Inflammatory macrophage treated with lipopolysaccharide for 4 hours (primary cell): ENCODE data around the gene AP4E1.
A peak's percentile ranks its signal among the peaks of the same experiment; 100 is the strongest.
"Not testable (repeated sequence)": the region's sequence is repeated elsewhere in the genome, so short reads cannot be mapped to it uniquely, and the experiment has no call there.

Experiments
- DNase-seq: peaks from one replicate; pipeline ENCODE4 v3.0.0-alpha.2; 2020

Gene AP4E1

DNA sequence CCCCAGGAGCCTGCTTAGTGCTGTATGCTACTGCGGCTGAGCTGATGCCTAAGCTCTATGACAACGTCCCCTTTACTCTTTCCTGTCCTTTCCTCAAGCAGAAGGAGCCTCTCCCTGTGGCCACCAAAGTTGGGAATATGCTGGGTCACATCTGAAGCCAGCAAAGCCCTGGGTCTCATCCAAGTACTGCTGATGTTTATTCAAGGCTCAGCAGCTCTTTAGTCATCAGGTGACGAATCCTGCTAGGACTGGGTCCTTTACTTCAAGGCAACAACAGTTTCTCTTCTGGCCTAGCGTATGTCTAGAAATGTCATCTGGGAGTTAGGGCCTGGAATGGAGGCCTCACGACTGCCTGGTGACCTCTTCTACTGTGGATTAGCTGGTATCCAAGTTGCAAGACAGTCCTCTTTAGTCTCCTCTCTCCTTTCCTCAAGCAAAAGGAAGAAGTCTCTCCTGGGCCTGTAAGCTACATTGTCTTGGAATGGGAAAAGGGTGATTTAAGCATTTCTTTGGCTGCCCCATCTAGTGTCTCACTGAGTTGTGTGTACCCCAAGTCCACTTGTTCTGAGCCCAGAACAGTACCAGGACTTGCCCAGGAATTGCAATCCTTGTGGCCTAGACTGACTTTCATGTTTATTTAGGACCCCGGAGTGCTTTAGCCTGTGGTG, 122.3 kb downstream of the AP4E1 start:
- DNase-seq: no peak

DNA sequence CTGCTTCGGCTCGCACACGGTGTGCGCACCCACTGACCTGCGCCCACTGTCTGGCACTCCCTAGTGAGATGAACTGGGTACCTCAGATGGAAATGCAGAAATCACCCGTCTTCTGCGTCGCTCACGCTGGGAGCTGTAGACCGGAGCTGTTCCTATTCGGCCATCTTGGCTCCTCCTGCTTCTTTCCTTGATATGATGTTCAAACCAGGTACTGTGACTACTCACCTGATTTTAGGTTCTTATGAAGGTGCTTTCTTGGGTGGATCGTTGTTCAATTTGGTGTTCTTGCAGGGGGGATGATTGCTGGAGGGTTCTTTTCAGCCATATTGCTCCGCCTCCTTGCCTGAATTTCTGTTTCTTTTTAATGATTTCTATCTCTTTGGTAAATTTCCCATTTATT, 129.0 kb downstream of the AP4E1 start:
- DNase-seq: not testable (repeated sequence)

DNA sequence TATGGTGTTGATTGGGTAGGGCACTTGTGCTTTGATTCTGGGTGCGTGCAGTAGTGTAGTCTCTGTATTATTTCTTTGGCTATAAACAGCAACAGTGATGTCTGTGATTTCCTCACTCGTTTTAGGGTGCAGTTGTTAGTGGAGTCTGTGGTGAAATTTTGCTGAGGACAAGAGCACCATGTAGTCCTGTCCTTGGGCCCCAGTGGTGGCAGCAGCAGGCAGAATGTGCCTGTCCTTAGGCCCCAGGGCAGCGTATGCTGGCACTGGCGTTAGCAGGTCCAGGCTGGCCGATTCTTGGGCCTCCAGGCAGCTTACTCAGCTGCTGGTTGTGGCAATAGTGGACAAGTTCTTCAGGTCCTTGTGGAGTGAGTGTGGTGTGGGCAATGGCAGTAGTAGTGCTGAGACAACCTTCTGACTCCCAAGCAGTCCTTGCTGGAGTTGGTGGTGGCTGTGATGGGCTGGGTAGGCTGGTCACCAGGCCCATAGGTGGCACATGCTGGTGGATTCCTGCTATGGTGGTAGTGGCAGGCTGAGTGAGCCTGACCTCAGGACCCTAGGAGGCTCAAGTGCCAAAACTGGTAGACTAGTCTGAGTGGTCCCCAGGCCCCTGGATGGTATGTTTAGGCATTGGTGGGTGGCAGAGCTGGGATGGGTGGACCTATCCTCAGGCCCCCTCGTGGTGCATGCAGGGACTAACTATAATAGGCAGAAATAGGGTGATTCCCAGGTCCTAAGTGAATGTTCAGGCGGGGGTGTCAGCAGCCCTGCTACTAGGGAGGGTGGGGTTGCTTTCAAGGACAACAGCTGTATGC, 129.9 kb downstream of the AP4E1 start:
- DNase-seq: no peak

- no peak for DNase-seq
These were observed 130.5 kb downstream of the AP4E1 start for GRCh38 chr15:51038974-51039319.

GRCh38 chr15:51044037-51044727, 135.7 kb downstream of the AP4E1 start:
- no peak for DNase-seq

GRCh38 chr15:51046016-51046415, 137.5 kb downstream of the AP4E1 start:
- DNase-seq: no peak

DNA sequence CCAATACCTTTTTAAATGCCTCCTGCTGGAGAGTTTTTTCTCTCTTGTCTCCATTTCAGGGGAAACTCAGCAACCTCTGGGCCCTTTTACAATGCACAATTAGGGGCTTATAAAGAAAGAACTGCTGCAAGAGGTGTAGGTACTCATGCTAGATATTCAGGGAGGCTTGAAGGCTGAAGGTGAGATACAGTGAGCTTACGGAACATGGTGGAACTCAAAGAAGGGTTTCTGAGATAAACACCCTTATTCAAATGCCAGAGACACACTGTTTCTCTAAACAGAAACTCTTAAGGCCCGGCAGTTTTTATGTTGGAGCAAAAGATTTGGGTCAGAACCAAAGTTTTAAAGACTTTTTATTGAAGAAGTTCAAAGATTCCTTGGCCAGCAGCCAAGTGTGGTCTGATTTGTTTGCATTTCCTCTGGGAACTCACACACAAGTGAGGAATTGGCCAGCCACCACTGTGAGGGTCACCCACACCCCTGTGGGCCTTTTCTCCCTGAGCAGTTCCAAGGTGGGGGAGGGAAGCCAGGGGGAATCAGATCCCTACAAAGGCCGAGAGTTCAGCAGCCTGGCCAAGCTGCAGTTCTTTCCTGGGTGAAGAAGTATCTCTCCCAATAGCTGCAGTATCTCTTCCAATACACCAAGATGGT, 138.4 kb downstream of the AP4E1 start:
- no peak for DNase-seq

DNA sequence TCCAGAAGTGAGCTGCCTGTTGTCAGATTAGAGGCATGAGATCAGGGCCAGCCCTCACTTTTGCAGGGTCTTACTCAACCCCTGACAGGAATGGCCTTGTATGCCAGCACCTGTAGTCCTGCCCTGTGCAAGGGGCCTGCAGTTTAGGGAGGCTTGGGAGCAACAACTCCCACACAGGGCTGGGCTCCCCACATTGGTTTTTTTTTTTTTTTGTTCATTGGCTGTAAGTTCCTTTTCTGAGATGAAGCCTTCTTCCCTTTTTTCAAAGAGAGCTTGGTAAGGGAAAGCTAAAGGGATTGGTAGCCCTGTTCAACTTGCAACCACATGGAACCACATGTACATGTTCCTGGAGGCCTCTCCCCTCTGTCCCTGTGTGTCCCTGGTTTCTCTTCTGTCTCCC, 139.8 kb downstream of the AP4E1 start:
- DNase-seq: peak; percentile 71

GRCh38 chr15:51049081-51049480, 140.6 kb downstream of the AP4E1 start:
- DNase-seq: peak; percentile 40

GRCh38 chr15:51051776-51052175, 143.3 kb downstream of the AP4E1 start:
- DNase-seq: peak; percentile 80

- DNase-seq: no peak
These were observed 145.1 kb downstream of the AP4E1 start for GRCh38 chr15:51053571-51053970.

DNA sequence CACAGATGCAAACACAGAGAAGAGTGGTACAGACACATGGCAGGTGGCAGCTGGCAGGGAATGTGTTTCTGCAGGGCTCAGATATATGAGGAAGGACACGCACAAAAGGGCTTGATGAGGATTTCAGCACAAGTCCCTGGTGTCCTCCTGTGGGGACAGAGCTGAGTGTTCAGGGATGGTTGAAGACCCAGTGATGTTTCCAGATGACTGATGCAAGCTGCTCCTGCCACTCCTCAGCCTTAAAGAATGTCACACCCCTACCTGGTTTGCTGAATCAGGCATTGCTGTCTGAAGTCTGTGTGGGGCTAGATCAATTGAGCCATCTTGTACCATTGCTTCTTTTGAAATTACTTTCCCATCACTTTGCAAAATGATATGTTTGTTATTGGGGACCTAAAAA, 146.1 kb downstream of the AP4E1 start:
- DNase-seq: no peak
